ENCODE results near the gene JAK3.
"Not testable (repeated sequence)": the region's sequence is repeated elsewhere in the genome, so short reads cannot be mapped to it uniquely, and the experiment has no call there.

Gene JAK3

GRCh38 chr19:17847538-17848366, at the start of gene JAK3:
Gene JAK3, minus strand, starts transcription at chr19:17847982. Its CDS starts 3,565 bp downstream, at chr19:17844417.
- peaks cover 12% of the 10 kb centered on the region for H3K27me3 ChIP-seq (ENCODE audit: control insufficient read depth, insufficient read depth, low read length)
- no peak within 1 kb of the TSS for H3K4me3 ChIP-seq (ENCODE audit: low read length)
- H3K36me3 ChIP-seq (ENCODE audit: control insufficient read depth, insufficient read depth, low read length): no peaks in the 10 kb centered on the region
- H3K9ac ChIP-seq (ENCODE audit: low read length): peak within 1 kb of the TSS; percentile 25
- H3K9me3 ChIP-seq (ENCODE audit: control insufficient read depth, low read length): no peaks in the 10 kb centered on the region
- H3K4me1 ChIP-seq (ENCODE audit: control insufficient read depth, insufficient read depth, low read length): peaks cover under 1% of the 10 kb centered on the region

- Histone ChIP-seq H3K9me3 (ENCODE audit: control insufficient read depth, low read length) (no peaks in the 10 kb centered on the region), H3K4me1 (ENCODE audit: control insufficient read depth, insufficient read depth, low read length) (no peaks in the 10 kb centered on the region), H3K9ac (ENCODE audit: low read length) (no peak overlapping the region), H3K36me3 (ENCODE audit: control insufficient read depth, insufficient read depth, low read length) (no peaks in the 10 kb centered on the region), H3K27me3 (ENCODE audit: control insufficient read depth, insufficient read depth, low read length) (no peaks in the 10 kb centered on the region), H3K4me3 (ENCODE audit: low read length) (no peak overlapping the region)
These were observed 46.0 kb upstream of the JAK3 start for GRCh38 chr19:17893766-17894165.

- Histone ChIP-seq H3K9me3 (ENCODE audit: control insufficient read depth, low read length) (no peaks in the 10 kb centered on the region), H3K9ac (ENCODE audit: low read length) (no peak overlapping the region), H3K27me3 (ENCODE audit: control insufficient read depth, insufficient read depth, low read length) (no peaks in the 10 kb centered on the region), H3K36me3 (ENCODE audit: control insufficient read depth, insufficient read depth, low read length) (no peaks in the 10 kb centered on the region), H3K4me3 (ENCODE audit: low read length) (no peak overlapping the region), H3K4me1 (ENCODE audit: control insufficient read depth, insufficient read depth, low read length) (no peaks in the 10 kb centered on the region)
These were observed 41.9 kb upstream of the JAK3 start for GRCh38 chr19:17889609-17890214.

- H3K9ac ChIP-seq (ENCODE audit: low read length): no peak overlapping the region
- H3K4me1 ChIP-seq (ENCODE audit: control insufficient read depth, insufficient read depth, low read length): no peaks in the 10 kb centered on the region
- no peaks in the 10 kb centered on the region for H3K9me3 ChIP-seq (ENCODE audit: control insufficient read depth, low read length)
- H3K36me3 ChIP-seq (ENCODE audit: control insufficient read depth, insufficient read depth, low read length): no peaks in the 10 kb centered on the region
- no peak overlapping the region for H3K4me3 ChIP-seq (ENCODE audit: low read length)
- no peaks in the 10 kb centered on the region for H3K27me3 ChIP-seq (ENCODE audit: control insufficient read depth, insufficient read depth, low read length)
These were observed 40.5 kb upstream of the JAK3 start for GRCh38 chr19:17888260-17888659.

- H3K27me3 ChIP-seq (ENCODE audit: control insufficient read depth, insufficient read depth, low read length); H3K36me3 ChIP-seq (ENCODE audit: control insufficient read depth, insufficient read depth, low read length); H3K4me3 ChIP-seq (ENCODE audit: low read length); H3K9ac ChIP-seq (ENCODE audit: low read length); H3K4me1 ChIP-seq (ENCODE audit: control insufficient read depth, insufficient read depth, low read length); H3K9me3 ChIP-seq (ENCODE audit: control insufficient read depth, low read length): not testable (repeated sequence)
These were observed 39.4 kb upstream of the JAK3 start for GRCh38 chr19:17887221-17887620.

GRCh38 chr19:17886515-17886914, 38.7 kb upstream of the JAK3 start:
- no peaks in the 10 kb centered on the region for H3K36me3 ChIP-seq (ENCODE audit: control insufficient read depth, insufficient read depth, low read length)
- no peaks in the 10 kb centered on the region for H3K9me3 ChIP-seq (ENCODE audit: control insufficient read depth, low read length)
- H3K9ac ChIP-seq (ENCODE audit: low read length): no peak overlapping the region
- H3K4me3 ChIP-seq (ENCODE audit: low read length): no peak overlapping the region
- no peaks in the 10 kb centered on the region for H3K27me3 ChIP-seq (ENCODE audit: control insufficient read depth, insufficient read depth, low read length)
- H3K4me1 ChIP-seq (ENCODE audit: control insufficient read depth, insufficient read depth, low read length): no peaks in the 10 kb centered on the region

- Histone ChIP-seq H3K4me3 (ENCODE audit: low read length) (no peak overlapping the region), H3K4me1 (ENCODE audit: control insufficient read depth, insufficient read depth, low read length) (no peaks in the 10 kb centered on the region), H3K36me3 (ENCODE audit: control insufficient read depth, insufficient read depth, low read length) (no peaks in the 10 kb centered on the region), H3K9ac (ENCODE audit: low read length) (no peak overlapping the region), H3K27me3 (ENCODE audit: control insufficient read depth, insufficient read depth, low read length) (no peaks in the 10 kb centered on the region), H3K9me3 (ENCODE audit: control insufficient read depth, low read length) (no peaks in the 10 kb centered on the region)
These were observed 36.0 kb upstream of the JAK3 start for GRCh38 chr19:17883627-17884410.

GRCh38 chr19:17881701-17882100, 33.9 kb upstream of the JAK3 start:
- Histone ChIP-seq H3K9ac (ENCODE audit: low read length) (no peak overlapping the region), H3K4me1 (ENCODE audit: control insufficient read depth, insufficient read depth, low read length) (no peaks in the 10 kb centered on the region), H3K27me3 (ENCODE audit: control insufficient read depth, insufficient read depth, low read length) (no peaks in the 10 kb centered on the region), H3K36me3 (ENCODE audit: control insufficient read depth, insufficient read depth, low read length) (no peaks in the 10 kb centered on the region), H3K9me3 (ENCODE audit: control insufficient read depth, low read length) (no peaks in the 10 kb centered on the region), H3K4me3 (ENCODE audit: low read length) (no peak overlapping the region)

- Histone ChIP-seq H3K4me1 (ENCODE audit: control insufficient read depth, insufficient read depth, low read length) (no peaks in the 10 kb centered on the region), H3K36me3 (ENCODE audit: control insufficient read depth, insufficient read depth, low read length) (no peaks in the 10 kb centered on the region), H3K4me3 (ENCODE audit: low read length) (no peak overlapping the region), H3K9ac (ENCODE audit: low read length) (no peak overlapping the region), H3K9me3 (ENCODE audit: control insufficient read depth, low read length) (no peaks in the 10 kb centered on the region), H3K27me3 (ENCODE audit: control insufficient read depth, insufficient read depth, low read length) (peaks cover 4% of the 10 kb centered on the region)
These were observed 31.7 kb upstream of the JAK3 start for GRCh38 chr19:17879466-17879865.

- Histone ChIP-seq H3K4me1 (ENCODE audit: control insufficient read depth, insufficient read depth, low read length) (peaks cover 4% of the 10 kb centered on the region), H3K27me3 (ENCODE audit: control insufficient read depth, insufficient read depth, low read length) (peaks cover 17% of the 10 kb centered on the region), H3K4me3 (ENCODE audit: low read length) (no peak overlapping the region), H3K36me3 (ENCODE audit: control insufficient read depth, insufficient read depth, low read length) (no peaks in the 10 kb centered on the region), H3K9ac (ENCODE audit: low read length) (no peak overlapping the region), H3K9me3 (ENCODE audit: control insufficient read depth, low read length) (no peaks in the 10 kb centered on the region)
These were observed 29.9 kb upstream of the JAK3 start for GRCh38 chr19:17877696-17878095.

- Histone ChIP-seq H3K36me3 (ENCODE audit: control insufficient read depth, insufficient read depth, low read length) (no peaks in the 10 kb centered on the region), H3K9me3 (ENCODE audit: control insufficient read depth, low read length) (no peaks in the 10 kb centered on the region), H3K4me3 (ENCODE audit: low read length) (no peak overlapping the region), H3K9ac (ENCODE audit: low read length) (no peak overlapping the region), H3K4me1 (ENCODE audit: control insufficient read depth, insufficient read depth, low read length) (peaks cover 24% of the 10 kb centered on the region), H3K27me3 (ENCODE audit: control insufficient read depth, insufficient read depth, low read length) (peaks cover 44% of the 10 kb centered on the region)
These were observed 27.0 kb upstream of the JAK3 start for GRCh38 chr19:17874758-17875135.
